Glomerular visceral epithelial cell (primary cell): ENCODE data around the gene FAM181A.

Experiments
- DNase-seq: peaks from one replicate; pipeline ENCODE4 v3.0.0-alpha.2; 2016; ENCODE audit errors: extremely low spot score

The FAM181A gene

DNA sequence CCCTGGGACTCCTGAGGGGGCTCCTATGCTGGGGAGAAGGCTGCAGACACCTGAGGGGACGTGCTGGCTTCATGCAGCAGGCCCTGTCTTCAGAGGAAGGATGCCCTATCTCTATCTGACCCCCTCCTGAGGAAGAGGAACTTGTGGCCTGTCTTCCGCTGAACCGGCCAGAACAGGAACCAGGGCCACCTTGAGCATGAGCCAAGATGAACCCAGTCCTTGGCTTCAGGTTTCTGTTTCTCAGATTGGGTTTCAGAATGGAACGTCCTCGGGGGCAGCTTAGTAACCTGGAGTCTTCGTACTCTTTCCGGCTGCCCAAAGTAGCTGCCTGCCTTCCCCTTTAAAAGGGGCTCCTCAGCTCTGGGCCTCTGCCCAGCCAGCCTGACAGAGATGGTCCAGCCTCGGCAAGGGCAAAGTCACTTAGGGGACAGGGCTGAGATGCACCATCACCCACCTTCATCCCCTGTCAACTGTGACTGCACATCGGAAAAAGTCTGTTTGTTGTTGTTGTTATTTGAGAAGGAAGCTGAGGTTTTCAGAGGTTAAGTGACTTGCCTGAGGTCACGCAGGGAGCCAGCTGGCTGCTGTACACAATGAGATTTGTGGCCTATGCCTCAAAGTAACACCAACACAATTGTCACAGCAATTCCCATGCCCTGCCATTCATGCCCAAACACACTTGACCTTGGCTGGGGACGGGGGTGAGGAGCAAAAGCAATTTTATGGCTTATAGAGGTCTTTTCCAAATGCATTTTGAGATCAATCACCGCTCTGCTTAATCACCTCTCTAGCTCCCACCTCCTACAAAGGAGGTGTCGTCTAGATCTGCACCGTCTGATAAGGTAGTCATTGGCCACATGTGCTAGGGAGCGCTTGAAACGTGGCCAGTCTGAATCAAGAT, 35.8 kb downstream of the FAM181A start:
- DNase-seq = no peak

GRCh38 chr14:93963692-93964091, 36.5 kb downstream of the FAM181A start:
- no peak for DNase-seq

- DNase-seq = no peak
These were observed 37.1 kb downstream of the FAM181A start for GRCh38 chr14:93964281-93964680.

GRCh38 chr14:93964820-93965286, 37.7 kb downstream of the FAM181A start:
- DNase-seq = no peak

- peak; percentile 95 for DNase-seq
These were observed 38.2 kb downstream of the FAM181A start for GRCh38 chr14:93965287-93965821.

- no peak for DNase-seq
These were observed 38.9 kb downstream of the FAM181A start for GRCh38 chr14:93965946-93966474.

DNA sequence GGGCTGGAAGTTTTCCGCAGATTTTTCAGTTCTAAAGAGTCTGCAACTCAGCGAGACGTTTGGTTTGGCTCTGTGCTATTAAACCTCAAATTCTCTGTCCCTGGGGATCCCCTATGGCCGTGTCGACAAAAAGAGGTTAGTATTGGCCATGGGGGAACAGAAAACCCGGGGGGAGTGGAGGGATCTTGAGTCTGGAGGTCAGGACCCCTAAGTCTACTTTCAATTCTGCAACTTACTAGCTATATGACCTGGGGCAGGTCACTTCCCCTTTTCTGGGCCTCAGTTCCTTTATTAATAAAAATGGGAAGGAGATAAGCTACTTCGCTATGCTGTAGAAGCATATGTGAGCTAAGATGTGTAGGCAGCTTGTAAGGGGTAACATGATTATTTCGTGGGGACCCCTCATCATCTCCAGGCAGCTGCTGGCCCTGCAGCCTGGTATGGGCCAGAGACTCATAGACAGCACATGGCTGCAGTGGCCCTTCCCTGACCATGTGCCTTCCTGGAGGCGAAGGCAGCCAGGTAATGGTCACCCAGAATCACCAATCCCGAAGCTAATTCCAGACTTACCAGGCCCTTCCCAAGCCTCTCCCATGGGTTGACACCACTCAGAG, 40.6 kb downstream of the FAM181A start:
- no peak for DNase-seq

DNA sequence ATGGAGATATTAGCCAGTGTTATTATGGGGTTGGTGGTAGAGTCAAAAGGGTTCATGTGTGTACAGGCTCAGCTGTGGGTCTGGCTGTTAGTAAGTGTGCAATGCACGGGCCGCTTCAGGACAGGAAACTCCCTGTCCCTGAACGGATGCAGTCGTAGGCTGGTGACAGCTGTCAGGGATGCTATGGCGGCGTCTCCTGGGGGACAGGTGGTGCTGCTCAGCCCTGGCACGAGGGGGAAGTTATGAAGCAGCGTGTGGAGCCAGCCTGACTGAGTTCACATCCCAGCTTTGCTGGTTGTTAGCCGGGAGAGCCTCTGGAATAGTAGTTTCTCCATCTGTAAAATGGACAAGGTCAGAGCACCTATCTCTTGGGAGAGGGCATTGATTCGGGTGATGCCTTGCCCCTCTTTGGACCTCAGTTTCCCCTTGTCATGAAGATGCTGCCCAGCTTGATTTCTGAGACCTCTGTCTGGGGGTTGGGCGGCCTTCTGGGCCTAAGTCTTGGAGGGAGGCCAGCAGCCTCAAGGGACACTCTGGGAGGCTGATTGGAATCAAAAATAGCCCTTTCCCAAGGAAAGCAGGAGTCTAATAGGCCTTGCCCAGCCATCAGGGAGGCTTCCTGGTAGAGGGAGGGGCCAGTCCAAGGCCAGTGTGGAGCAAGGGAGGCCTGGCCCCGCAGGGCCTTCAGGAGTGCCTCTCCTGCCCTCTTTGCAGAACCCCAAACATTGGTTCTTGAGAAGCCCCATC, 42.1 kb downstream of the FAM181A start:
- DNase-seq = no peak

GRCh38 chr14:93970585-93970964, 43.4 kb downstream of the FAM181A start:
- peak; percentile 55 for DNase-seq

DNA sequence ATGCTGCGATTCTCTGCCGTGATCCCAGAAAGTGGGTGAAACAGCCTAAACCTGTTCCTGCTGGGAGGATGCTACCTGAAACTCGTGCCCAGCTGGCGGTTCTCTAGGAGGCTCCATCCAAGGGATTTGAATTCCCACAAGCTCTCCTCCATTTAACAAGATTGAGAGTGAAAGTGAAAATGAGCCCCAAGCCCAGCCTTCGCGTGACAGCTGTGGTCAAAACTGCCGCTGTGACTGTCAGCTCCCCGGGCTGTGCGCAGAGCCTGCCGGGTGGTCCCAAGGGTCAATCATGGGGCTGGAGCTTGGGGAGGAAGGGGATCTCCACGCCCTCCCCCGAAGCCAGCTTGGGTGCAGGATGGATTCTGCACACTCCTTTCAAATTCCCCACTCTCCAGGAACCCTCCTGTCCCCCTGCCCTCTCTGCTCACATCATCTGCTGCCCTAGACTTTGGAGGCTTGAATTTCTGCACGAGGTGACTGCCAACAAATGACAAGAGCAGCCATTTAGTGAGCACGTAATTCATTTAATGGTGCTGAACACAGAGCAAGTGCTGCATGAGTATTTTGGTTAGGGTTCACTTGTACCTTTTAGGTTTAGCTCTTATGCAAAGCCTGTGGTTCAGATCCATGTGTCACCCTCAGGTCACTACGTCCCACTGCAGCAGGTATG, 44.0 kb downstream of the FAM181A start:
- DNase-seq = peak; percentile 44

GRCh38 chr14:93971635-93972027, 44.5 kb downstream of the FAM181A start:
- DNase-seq = no peak

DNA sequence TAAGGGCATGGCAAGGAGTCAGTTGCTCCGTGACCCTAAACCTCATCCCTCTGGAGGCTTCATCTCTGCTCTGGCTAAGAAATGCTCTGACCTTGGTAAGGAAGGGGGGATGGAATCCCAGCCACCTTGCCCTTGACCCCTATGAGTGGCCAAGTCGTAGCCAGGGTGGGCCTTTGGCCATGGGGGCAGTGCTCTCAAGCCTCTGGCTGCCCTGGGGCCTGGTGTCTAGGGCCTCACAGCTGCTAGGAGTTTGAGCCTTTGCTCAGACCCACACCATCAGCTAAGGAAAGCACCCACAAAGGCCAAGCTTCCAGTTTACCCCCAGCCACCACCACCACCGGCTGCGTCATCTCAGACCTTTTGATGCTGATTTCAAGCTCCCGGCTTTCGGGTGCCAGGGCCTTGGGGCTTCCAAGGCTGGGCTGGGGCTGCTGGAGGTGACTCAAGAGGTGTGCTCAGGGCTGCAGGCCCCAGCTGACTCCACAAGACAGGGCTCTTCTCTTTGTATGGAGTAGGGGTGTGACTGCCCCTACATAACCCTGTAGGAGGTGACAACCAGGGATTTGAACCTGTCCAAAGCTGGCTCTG, 45.6 kb downstream of the FAM181A start:
- DNase-seq = no peak

- no peak for DNase-seq
These were observed 46.5 kb downstream of the FAM181A start for GRCh38 chr14:93973607-93974006.

- DNase-seq = no peak
These were observed 47.2 kb downstream of the FAM181A start for GRCh38 chr14:93974299-93974698.

GRCh38 chr14:93974833-93975232, 47.7 kb downstream of the FAM181A start:
- no peak for DNase-seq

GRCh38 chr14:93975791-93976476, 48.8 kb downstream of the FAM181A start:
- no peak for DNase-seq

- no peak for DNase-seq
These were observed 49.4 kb downstream of the FAM181A start, which contains the start of gene ASB2 for GRCh38 chr14:93976477-93977057. Gene ASB2 (minus strand): TSS chr14:93976570. CDS start chr14:93964539, 12,031 bp downstream.

DNA sequence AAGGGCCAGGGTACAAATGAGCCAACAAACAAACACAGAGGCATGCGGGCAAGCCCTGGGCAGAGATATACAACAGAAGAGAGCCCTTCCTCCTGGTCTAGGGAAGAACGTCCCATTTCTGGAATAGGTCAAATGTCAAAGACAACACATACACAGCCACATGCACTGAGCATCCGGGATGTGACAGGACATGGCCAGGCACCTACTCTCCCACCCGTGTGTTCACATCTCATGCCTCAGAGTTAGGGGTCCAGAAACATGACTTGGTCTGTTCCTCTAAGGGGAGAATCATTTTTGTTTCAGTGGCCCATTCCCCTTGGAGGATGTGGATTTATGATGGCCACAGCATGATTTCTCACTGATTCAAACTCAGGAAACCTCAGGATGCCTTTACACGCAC, 50.0 kb downstream of the FAM181A start:
- DNase-seq = no peak

GRCh38 chr14:93977790-93978581, 50.8 kb downstream of the FAM181A start:
- peak; percentile 97 for DNase-seq
